GM12801 (cell line): Measurements from ENCODE around the gene CTTN.

ENCODE experiments used
- CTCF ChIP-seq: IDR thresholded peaks from one replicate; pipeline ENCODE4 v1.5.1; 2011; ENCODE audit warnings: control low read depth; ENCODE audit not compliant: insufficient read length; ENCODE audit errors: extremely low read depth

Gene CTTN

GRCh38 chr11:70354629-70355028 is 43.7 kb upstream of the CTTN start:
- TF ChIP-seq CTCF: no peak

- TF ChIP-seq CTCF: no peak
Observed at GRCh38 chr11:70358753-70359152, 39.6 kb upstream of the CTTN start.

GRCh38 chr11:70359451-70360205 is 38.7 kb upstream of the CTTN start:
- no peak for TF ChIP-seq CTCF

GRCh38 chr11:70360211-70360610 is 38.1 kb upstream of the CTTN start:
- no peak for TF ChIP-seq CTCF

- no peak for TF ChIP-seq CTCF
Observed at GRCh38 chr11:70364178-70364577, 34.2 kb upstream of the CTTN start.

GRCh38 chr11:70364745-70365543 is 33.4 kb upstream of the CTTN start:
- no peak for TF ChIP-seq CTCF

- TF ChIP-seq CTCF: no peak
Observed at GRCh38 chr11:70365544-70365927, 32.8 kb upstream of the CTTN start.
